CD4-positive, alpha-beta T cell treated with Interleukin-6 at 100 ng/mL for 8 hours (primary cell): ENCODE data around the gene NRCAM.
A peak's percentile ranks its signal among the peaks of the same experiment; 100 is the strongest.

Experiments used
- DNase-seq: peaks from one replicate; pipeline ENCODE4 v3.0.0-alpha.2; 2020; ENCODE audit warnings: mixed read lengths, low spot score

NRCAM gene

DNA sequence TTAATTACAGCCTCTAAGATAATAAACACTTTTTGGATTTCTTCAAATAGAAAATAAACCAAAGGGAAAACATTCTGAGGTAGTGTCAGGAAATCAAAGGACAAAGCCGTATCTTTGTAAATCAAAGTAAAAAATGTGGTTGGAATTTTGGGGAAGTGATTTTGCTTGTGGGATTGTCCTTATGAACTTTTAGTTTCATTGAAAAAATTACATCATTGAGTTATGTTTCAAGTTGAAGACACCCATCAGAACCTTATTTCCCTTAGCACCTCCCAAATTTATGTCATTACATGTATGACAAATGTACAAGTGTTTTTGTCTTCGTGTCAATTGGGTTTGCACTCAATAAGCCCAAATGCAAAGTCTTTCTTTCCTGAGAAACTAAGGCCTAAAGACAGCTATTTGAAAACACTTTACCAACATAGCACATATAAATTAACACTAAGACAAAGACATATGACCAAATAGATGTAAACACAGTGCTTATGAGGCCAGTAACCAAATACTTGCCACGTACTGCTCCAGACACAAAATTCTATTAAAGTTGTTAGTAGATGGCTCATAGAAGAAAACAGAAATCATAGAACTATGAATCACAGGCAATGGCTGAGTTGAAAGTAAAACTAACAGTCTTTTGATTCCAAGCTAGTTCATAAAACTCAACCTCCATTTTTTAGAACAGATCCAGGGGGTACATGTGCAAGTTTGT is 299.2 kb downstream of the NRCAM start:
- no peak for DNase-seq

DNA sequence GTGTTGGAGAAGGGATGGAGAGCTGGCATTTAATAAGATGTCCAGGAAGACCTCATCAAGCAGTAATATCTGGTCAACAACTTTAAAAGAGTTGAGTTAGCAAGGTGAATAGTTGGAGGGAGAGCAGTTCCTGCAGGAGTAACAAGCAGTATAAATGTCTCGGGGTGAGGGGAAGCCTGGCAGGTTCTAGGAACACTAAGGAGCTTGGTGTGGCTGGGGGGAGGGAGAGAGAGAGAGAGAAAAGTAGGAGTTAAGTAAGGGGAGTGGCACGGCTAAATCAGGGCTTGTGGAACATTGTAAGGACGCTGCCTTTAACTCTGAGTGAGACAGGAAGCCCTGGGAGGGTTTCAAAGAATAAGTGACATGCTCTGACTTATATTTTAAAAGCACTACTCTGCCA is 304.0 kb downstream of the NRCAM start:
- DNase-seq, result no peak

DNA sequence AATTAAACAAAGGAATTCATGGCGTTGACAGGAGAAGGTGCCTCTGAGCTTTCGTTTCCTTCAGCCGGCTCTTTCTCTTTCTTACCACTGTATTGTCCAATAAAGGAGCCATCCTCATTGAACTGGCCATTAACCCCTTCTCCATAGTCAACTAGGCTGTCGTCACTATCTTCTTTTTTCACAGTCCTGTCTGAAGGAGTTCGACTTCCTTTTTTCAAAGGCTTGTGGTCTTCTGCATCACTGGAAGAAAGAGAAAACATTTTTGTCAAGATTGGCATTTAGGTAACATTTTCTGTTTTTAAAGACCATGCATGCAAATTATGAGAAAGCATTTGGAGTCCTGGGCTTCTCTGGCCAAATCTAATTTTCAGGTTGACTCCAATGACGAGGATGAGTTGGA is 306.3 kb downstream of the NRCAM start:
- DNase-seq, result no peak

DNA sequence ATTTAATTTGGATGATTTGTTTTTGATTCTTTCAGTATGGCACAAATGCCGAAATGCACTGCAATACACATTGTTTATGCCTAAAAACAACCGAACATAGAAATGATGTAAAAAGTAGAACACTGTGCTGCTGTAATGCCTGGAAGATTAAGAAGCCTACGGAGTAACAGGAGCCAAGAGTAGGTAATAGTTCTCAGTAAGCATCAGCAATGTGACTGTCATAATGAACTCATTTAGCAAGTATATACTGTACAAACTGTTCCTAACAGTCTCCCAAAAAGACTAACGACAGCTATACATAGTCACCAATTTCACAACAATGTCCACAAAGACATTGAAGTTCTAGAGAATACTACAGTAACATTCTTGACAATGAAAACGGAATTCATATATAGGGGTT is 307.1 kb downstream of the NRCAM start:
- no peak for DNase-seq

DNA sequence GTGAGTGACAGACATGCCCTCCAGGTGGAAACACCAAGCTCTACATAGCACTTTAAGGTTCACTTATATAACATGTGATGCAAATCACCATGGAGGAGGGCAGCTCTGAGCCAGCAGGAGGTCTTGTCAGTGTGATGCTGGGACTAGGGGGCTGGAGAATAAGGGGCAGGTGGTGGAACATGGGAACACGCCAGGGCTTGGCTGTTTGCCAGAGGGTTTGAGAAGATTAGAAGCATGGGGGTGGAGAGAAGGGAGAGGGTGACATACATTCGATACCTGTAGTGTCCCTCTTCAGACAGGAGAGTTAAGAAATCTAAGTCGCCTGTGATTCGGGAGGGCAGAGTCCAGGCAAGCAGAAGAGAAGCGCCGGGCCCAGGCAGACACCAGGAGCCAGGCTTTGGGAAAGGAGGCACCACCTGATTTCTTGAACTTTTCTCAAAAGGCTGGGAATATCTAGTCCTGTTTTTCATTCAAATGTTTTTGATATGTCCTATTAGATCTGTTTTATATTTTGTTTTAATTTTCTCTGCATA is 309.1 kb downstream of the NRCAM start:
- DNase-seq, result no peak

DNA sequence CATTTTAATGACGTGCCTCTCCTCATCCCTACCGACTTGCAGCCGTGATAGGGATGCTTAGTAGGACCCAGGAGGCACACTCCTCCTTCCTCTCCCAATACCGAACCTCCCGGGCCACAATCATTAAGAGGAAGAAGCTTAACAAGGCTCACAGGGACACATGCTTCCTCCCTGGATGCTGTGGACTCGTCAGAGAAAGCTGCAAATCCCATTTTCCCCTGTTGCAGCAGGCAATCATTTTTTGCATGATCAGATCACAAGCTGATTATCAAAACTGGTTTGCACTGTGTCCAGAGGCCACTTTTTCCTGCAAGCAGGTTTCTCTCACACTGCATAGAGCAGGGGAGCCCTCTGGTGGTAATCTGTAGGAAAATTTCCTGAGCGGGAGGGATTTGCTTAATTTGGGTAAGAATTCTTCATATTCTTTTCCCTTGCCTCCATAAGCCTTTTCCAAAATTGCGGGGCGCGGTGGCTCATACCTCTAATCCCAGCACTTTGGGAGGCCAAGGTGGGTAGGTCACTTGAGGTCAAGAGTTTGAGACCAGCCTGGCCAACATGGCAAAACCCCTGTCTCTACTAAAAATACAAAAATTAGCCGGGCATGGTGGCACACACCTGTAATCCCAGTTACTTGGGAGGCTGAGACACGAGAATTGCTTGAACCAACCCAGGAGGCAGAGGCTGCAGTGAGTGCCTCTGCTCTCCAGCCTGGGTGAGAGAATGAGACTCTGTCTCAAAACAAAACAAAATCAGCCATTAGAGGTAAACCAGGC is 310.0 kb downstream of the NRCAM start:
- DNase-seq, result peak; percentile 20

DNA sequence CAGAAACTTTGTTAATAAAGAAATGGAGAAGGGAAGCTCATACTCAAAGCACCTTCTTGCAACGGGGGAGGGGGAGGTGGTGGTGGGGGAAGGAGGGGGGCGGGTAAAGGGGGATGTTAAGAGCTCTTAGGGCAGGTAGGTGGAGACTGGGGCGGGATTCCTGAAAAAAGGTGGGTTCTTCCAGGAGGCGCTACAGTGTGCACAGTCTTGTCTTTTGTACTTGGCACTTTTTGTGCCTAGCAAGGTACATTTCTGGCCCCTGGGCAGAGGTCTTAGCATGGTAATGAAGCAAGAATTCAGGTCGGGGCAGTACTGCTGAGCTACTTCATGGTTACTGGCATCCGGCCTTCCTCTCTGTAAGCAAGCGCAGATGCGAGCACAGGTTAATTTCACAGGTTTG is 310.8 kb downstream of the NRCAM start:
- DNase-seq, result no peak

DNA sequence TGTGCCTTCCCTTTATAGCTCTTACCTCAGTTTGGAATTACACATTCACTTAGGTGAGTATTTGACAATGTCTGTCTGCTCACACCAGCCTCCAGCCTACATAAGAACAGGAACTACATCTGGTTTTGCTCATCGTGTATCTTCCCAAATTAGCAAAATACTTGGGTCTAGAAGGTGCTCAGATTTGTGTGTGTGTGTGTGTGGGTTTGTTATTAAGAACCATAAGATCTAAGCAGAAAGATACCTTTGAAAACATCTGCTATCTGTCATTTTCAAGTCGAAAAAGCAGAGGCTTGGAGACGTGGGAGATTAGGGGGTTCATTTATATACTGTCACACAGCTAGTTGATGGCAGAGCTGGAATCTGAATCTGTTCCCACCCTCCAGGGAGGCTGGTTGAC is 311.3 kb downstream of the NRCAM start:
- DNase-seq, result no peak

DNA sequence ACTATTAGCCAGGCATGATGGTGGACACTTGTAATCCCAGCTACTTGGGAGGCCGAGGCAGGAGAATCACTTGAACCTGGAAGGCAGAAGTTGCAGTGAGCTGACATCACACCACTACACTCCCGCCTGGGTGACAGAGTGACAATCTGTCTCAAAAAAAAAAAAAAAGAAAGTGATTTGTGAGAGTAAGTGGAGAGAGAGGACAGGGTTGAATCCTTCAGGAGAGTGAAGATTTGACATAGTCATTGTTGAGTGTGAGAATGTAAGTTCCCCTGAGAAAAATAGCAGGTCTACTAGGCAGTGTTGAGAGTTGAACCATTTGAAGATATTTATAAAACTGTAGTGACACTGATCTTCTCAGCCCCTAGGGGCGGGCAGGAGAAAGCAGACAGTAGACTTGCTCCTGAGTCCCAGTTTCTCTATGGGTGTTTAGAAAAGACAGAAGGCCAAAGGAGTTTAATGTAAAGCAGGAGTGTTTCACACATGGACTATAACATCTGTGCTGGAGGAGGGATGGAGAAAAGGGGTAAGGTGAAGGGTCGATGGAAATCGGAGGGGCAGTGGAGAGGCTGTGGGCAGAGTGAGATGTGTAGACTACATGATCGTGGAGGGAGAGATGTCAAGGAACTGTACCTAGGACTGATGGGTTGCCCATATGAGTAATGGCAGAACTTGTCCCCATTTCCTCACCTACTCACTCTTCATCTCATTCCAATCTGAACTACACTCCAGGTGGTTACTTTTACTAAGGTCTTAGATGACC is 312.4 kb downstream of the NRCAM start:
- DNase-seq, result no peak

DNA sequence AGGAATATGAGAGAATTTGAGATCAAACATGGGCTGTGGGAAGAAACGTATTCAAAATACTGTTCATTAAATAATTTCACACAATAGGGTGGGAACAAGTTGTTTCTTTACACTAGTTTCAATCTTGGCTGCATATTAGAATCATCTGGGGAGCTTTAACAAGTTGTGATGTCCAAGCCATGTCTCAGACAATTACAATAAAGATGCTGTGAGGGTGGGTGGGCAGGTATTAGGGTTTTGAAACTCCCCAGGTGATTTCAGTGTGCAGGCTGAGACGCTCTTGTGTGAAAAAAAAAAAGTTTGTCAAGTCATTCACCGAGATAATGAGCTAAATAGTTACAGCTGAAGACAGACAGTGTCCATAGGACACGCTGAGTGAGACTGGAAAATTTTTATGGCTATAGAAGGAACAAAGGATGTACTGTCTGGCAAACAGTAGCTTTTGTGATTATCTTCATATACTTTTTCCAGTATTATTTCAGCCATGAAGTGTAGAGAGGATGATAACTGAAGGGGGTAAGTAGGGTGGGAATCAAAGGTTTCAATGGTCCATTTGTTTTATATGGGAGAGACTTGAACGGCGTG is 313.5 kb downstream of the NRCAM start:
- DNase-seq, result no peak

DNA sequence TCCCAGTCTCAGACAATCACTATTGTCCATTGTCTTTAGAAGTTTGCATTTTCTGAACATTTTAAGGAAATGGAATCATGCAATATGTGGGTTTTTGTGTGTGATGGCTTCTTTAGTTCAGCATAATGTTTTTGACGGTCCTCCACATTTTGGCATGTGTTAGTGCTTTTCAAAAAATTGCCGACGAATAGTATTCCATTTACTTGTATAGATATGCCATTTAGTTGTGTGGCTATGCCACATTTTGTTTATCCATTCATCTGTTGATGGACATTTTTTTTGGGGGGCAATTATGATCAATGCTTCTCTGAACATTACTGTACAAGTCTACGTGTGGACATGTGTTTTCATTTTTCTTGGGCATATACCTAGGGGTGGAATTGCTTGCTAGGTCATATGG is 314.1 kb downstream of the NRCAM start:
- no peak for DNase-seq

DNA sequence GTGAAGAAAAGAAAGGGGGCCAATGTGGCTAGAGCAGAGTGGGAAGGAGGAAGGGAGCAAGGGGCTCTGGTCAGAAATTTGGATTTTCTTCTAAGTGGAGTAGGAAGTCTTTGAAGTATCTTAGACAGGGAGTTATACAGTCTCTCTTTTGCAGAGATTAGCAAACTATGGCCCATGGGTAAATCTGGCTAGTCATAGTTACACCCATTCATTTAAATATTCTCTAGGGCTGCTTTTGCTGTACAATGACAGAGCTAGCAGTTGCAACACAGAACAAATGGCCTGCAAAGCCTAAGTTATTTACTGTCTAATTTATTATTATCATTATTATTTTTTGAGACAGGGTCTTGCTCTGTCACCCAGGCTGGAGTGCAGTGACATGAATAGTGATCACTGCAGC is 315.6 kb downstream of the NRCAM start:
- no peak for DNase-seq

DNA sequence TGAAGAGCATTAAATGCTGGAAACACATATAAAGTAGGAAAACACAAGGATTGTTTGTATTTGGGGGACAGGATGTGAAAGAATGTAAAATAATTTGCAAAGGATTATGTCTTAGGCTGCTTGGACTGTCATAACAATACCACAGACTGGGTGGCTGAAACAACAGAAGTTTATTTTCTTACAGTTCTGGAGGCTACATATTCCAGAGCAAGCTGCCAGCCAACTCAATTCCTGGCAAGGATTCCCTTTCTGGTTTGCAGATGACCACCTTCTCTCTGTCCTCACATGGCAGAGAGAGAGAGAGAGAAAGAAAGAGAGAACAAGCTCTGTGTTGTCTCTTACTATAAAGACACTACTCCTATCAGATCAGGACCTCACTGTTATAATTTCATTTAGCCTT is 317.3 kb downstream of the NRCAM start:
- no peak for DNase-seq

DNA sequence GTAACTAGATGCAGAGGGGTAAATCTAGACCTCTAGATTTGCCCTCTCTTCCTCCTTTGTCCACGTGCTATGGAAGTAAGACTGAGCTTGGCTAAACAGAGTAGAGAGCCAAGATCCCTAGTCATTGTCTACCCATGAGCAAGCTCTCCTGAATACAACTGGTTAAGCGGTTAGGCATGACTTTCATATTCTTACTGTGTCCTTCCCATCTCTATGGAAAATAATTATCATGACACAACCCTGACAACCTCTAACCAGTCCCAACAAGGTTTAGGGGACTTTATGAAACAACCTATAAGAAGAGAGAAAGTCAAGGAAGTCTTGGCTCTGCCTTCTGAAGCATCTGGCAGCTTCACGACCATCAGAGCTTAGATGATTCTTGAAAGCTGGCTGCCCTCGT is 318.2 kb downstream of the NRCAM start:
- no peak for DNase-seq

DNA sequence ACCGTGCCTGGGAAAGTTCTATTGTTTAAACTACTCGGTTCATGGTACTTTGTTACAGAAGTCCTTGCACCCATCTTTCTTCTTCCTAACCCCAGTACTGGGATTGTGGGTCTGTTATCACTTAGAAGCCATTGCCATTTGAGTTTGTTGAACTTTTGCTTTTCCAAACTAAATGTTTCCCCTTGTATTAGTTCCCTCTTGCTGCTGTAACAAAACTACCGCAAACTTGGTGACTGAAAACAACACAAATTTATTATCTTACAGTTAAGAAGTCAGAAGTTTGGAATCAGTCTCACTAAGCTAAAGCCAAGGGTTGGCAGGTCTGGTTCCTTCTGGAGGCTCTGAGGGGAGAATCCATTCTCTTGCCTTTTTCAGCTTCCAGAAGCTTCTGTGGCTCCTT is 319.2 kb downstream of the NRCAM start:
- DNase-seq, result no peak

DNA sequence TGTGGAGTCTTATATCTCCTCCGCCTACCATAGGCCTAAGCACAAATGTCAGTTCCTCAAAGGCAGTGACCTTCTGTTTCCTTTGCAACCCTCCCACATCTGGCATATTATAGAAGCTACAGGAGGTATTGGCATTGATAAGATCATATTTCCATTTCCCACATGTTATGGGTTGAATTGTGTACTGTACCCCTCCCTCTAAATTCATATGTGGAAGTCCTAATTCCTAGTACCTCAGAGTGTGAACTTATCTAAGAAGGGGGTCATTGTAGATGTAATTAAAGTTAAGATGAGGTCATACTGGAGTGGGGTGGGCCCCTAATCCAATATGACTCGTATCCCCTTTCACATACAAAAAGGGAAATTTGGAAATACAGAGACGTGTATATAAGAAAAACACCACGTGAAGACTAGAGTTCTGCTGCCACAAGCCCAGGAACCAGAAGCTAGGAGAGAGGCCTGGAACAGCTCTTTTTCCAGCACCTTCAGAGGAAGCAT is 320.0 kb downstream of the NRCAM start:
- no peak for DNase-seq

DNA sequence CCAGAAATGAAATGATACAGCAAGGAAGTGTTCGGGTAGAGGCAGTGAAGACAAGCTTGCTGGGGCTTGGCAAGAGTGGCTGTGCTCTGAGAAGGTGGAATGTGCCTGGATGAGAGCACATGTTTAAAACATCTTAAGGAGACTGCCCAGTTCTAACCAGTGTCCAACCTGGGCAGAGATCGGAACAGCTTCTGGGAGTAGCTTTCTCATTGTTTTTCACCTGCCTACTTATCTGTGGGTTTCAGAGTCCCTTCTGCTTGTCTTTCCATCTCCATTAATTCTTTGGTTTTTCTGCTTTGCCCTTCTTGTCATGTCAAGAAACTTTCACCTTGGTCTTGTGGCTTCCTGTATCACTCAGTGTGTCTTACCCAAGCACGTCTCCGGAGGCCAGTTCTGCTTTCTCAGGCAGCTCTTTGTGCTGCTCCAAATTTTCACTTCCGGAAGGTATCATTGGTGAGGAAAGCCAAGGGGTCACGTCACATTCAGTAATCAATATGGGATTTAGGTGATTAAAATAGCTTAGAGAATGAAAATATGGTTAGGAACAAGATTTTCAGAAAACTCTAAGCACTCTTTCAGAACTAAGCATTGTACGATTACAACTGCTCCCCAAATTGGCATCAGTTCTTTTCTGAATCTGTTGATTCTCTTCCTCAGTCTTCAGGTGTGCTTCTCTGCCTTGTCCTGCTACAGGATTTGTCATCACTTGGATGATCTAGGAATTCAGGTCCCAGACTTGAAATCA is 320.6 kb downstream of the NRCAM start:
- peak; percentile 25 for DNase-seq

DNA sequence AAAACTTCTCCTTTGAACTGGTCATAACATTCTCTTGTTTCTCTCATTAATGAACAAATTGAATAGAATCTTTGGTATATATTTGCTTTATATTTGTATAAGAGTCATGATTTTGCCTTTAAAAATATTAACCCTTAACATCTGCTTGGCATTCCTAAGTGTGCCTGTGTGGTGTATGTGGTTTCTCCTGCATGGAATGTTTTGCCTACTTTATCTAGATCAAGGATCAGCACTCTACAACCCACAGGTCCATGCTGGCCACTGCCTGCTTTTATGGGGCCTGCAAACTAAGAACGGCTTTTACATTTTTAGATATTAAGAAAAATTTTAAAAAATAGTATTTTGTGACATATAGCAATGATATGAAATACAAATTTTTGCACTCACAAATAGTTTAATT is 321.8 kb downstream of the NRCAM start:
- DNase-seq, result no peak

DNA sequence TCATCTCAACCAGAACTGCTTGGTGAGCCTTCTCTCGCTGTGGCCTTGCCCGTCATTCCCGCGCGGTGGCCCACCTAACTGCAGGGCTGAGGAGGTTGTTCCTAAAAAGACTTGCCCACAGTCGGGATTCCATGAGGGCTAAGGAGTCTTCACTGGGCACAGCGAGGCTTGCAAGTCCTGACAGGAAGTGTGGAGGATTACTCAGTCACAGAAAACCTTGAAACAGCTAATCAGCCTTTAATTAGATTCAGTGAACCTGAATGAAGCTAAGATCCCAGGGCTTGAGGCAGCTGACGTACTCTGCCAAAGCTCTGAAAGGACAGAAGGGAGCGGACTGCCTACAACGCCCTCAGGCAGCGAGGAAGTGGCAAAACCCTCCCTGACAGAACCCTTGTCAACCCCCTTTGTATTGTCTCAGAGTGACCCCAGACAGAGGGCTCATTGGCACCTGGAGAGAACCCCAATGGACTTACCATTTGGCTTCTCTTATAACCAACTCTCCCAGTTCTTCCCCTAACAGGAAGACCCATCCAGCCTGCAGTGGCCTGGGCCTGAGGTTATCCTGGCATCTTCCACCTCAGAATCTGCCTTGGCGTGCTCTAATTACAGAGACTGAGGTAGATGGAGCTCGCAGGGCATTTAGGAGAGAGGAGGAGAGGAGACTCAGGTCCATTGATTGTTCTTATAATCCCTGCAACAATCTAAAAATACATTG is 323.5 kb downstream of the NRCAM start:
- DNase-seq, result no peak

DNA sequence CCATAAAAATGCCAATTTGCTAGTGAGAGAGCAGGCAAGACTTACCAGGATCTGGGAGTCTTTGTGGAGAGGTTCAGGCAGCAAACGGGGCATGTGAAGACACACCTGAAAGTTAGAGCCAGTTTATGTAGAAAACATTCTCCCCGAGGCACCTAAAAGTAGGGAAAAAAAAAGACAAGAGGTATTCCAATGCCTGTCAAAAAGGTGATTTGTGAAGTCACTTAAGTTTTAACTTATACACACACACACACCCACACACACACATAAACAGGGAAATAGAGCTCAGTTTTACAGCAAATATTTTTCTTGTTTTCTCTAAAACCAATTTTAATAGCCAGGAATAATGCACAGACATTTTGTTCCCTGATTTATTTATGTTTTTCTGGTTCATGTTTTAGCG is 326.0 kb downstream of the NRCAM start, which contains the start of gene LAMB4:
Gene LAMB4 (minus strand): TSS at position 101 of the 400 bp plus-strand sequence. CDS start 7,197 bp downstream, outside the sequence.
- DNase-seq, result no peak
